Caco-2 (cell line): Measurements from ENCODE around the gene FGFR4. TPM values are rescaled to one million over a fixed set of nuclear protein-coding genes. Genes with fewer than 3 reads are reported as not detected.
"Not testable (repeated sequence)": the region's sequence is repeated elsewhere in the genome, so short reads cannot be mapped to it uniquely, and the experiment has no call there.

Experiments used
- BruUV-seq: library from RNA; stranded (reverse); fragments of 400-500 nt; replicated peaks from 2 replicates; lab custom pipeline; 2021; lab: Mats Ljungman, UMichigan
- CTCF ChIA-PET: fragments of 300-600 bp; sonication (Branson Sonifier 250); formaldehyde crosslinking; loops from one replicate; lab custom pipeline; 2022; ENCODE audit warnings: antibody characterized with exemption; lab: Charles Lee
- POLR2A ChIA-PET: fragments of 300-600 bp; sonication (Branson Sonifier 250); formaldehyde crosslinking; loops from one replicate; lab custom pipeline; 2022; ENCODE audit warnings: antibody characterized with exemption; lab: Charles Lee
- DNase-seq, 2 experiments: peaks; one replicate each; pipeline versions ENCODE4 v3.0.0 to v3.0.0-alpha.2; 2020 to 2022
- H3K27me3 ChIP-seq: replicated peaks from 2 replicates; pipeline ENCODE4 v1.6.0; 2011; ENCODE audit warnings: low read length; ENCODE audit not compliant: control insufficient read depth, insufficient read depth
- H3K36me3 ChIP-seq: 2 replicates; pipeline ENCODE4 v1.5.1; 2011; ENCODE audit warnings: low read length; ENCODE audit not compliant: control insufficient read depth, insufficient read depth
- H3K4me1 ChIP-seq: fragments of 250-450 bp; sonication (Bioruptor Pico); 2 replicates; pipeline ENCODE4 v1.5.1; 2020; ENCODE audit warnings: mild to moderate bottlenecking
- H3K4me3 ChIP-seq: 2 replicates; pipeline ENCODE4 v1.5.1; 2011; ENCODE audit warnings: low read depth, mild to moderate bottlenecking, control low read depth, low read length
- H3K9me3 ChIP-seq: fragments of 250-450 bp; sonication (Bioruptor Pico); 2 replicates; pipeline ENCODE4 v1.5.1; 2020; ENCODE audit warnings: mild to moderate bottlenecking, moderate library complexity
- H3K27ac Mint-ChIP-seq: one replicate; pipeline ENCODE4 v1.8.0; 2022; ENCODE audit warnings: mixed read lengths; ENCODE audit not compliant: unreplicated experiment
- H3K27me3 Mint-ChIP-seq: one replicate; pipeline ENCODE4 v1.8.0; 2022; ENCODE audit warnings: mixed read lengths; ENCODE audit not compliant: insufficient read depth, unreplicated experiment
- H3K36me3 Mint-ChIP-seq: one replicate; pipeline ENCODE4 v1.8.0; 2022; ENCODE audit warnings: mild to moderate bottlenecking, mixed read lengths; ENCODE audit not compliant: insufficient read depth, unreplicated experiment
- H3K4me1 Mint-ChIP-seq: one replicate; pipeline ENCODE4 v1.8.0; 2022; ENCODE audit warnings: low read depth, mixed read lengths; ENCODE audit not compliant: unreplicated experiment
- H3K4me3 Mint-ChIP-seq: one replicate; pipeline ENCODE4 v1.8.0; 2022; ENCODE audit warnings: mild to moderate bottlenecking, moderate library complexity, mixed read lengths; ENCODE audit not compliant: unreplicated experiment
- H3K9me3 Mint-ChIP-seq: one replicate; pipeline ENCODE4 v1.8.0; 2022; ENCODE audit warnings: mixed read lengths; ENCODE audit not compliant: unreplicated experiment
- CTCF ChIP-seq, 2 experiments: fragments of 200-600 bp in 1 of 2; IDR thresholded peaks; 1 replicate in 1 of 2; 2 replicates in 1 of 2; pipeline versions ENCODE4 v1.5.1 to v1.8.0; 2011 to 2022; ENCODE audit warnings: antibody characterized with exemption in 1 of 2, control low read depth in 1 of 2, inconsistent platforms in 1 of 2, low read depth in 1 of 2, low read length in 1 of 2, mild to moderate bottlenecking in 1 of 2, moderate library complexity in 1 of 2; ENCODE audit not compliant: insufficient read depth in 1 of 2, severe bottlenecking in 1 of 2, unreplicated experiment in 1 of 2
- intact Hi-C: fragments of 100-400 bp; cut with micrococcal nuclease; formaldehyde crosslinking; loops from one replicate; pipeline ENCODE4 v1.10.0; 2022; ENCODE audit not compliant: unreplicated experiment
- total RNA-seq: library from RNA; stranded (reverse); gene quantifications from 2 replicates; pipeline ENCODE4 v1.2.3, GENCODE V29; 2022

FGFR4 gene
- total RNA-seq, 1 experiment from 2014 or later: 190 TPM

- Histone ChIP-seq H3K27me3 (no peaks in the 10 kb centered on the region), H3K36me3 (no peaks in the 10 kb centered on the region), H3K4me1 (peaks cover 12% of the 10 kb centered on the region), H3K9me3 (no peaks in the 10 kb centered on the region), H3K4me3 (no peak overlapping the region)
- Mint-ChIP-seq H3K27ac (no peak overlapping the region), H3K4me3 (no peak overlapping the region), H3K9me3 (no peaks in the 10 kb centered on the region), H3K27me3 (no peaks in the 10 kb centered on the region), H3K4me1 (peaks cover 9% of the 10 kb centered on the region), H3K36me3 (peaks cover 50% of the 10 kb centered on the region)
- ChIA-PET CTCF (interaction anchor here (0.7 to 1.0 kb wide), 4 partner anchors 22 to 384 kb away, joined by 3 to 4 read pairs (median 3); partner anchors contain the start of gene FGFR4), POLR2A (no interaction called here)
- intact Hi-C loops: no loop called here
- no peak for TF ChIP-seq CTCF (IDR thresholded peaks at IDR 0.05; ENCODE audit: insufficient read depth in 1 of 2, low read depth in 1 of 2, low read length in 1 of 2, severe bottlenecking in 1 of 2, unreplicated experiment in 1 of 2)
- BruUV-seq: no TSS peak
- DNase-seq: no peak
Observed at GRCh38 chr5:177044641-177045040, 42.1 kb upstream of the FGFR4 start.

GRCh38 chr5:177045631-177046030 lies 41.1 kb upstream of the FGFR4 start:
- Mint-ChIP-seq H3K9me3 (no peaks in the 10 kb centered on the region), H3K27ac (no peak overlapping the region), H3K27me3 (no peaks in the 10 kb centered on the region), H3K4me3 (no peak overlapping the region), H3K4me1 (peaks cover 9% of the 10 kb centered on the region), H3K36me3 (peaks cover 58% of the 10 kb centered on the region)
- POLR2A ChIA-PET: no interaction called here
- no peak for DNase-seq
- CTCF ChIA-PET: no interaction called here
- intact Hi-C loops: no loop called here
- Histone ChIP-seq H3K9me3 (no peaks in the 10 kb centered on the region), H3K36me3 (no peaks in the 10 kb centered on the region; the same call in 1 of the 2 replicates), H3K27me3 (no peaks in the 10 kb centered on the region), H3K4me1 (peaks cover 12% of the 10 kb centered on the region), H3K4me3 (no peak overlapping the region)
- TF ChIP-seq CTCF (IDR thresholded peaks at IDR 0.05; ENCODE audit: insufficient read depth in 1 of 2, low read depth in 1 of 2, low read length in 1 of 2, severe bottlenecking in 1 of 2, unreplicated experiment in 1 of 2): no peak
- no TSS peak for BruUV-seq

GRCh38 chr5:177048531-177048930 lies 38.2 kb upstream of the FGFR4 start:
- BruUV-seq, CTCF ChIA-PET, DNase-seq, intact Hi-C loops, H3K9me3 Mint-ChIP-seq, H3K9me3 ChIP-seq, H3K36me3 ChIP-seq, H3K27ac Mint-ChIP-seq, POLR2A ChIA-PET, H3K27me3 Mint-ChIP-seq, H3K4me3 ChIP-seq, H3K27me3 ChIP-seq, H3K4me3 Mint-ChIP-seq, H3K4me1 Mint-ChIP-seq: not testable (repeated sequence)
- peaks cover 12% of the 10 kb centered on the region for H3K4me1 ChIP-seq
- H3K36me3 Mint-ChIP-seq: peaks cover 58% of the 10 kb centered on the region

GRCh38 chr5:177049285-177049684 lies 37.4 kb upstream of the FGFR4 start:
- H3K27me3 Mint-ChIP-seq: no peaks in the 10 kb centered on the region
- Histone ChIP-seq H3K36me3 (no peaks in the 10 kb centered on the region; the same call in 1 of the 2 replicates), H3K4me3 (no peak overlapping the region), H3K4me1 (peaks cover 9% of the 10 kb centered on the region), H3K9me3 (no peaks in the 10 kb centered on the region), H3K27me3 (no peaks in the 10 kb centered on the region)
- TF ChIP-seq CTCF (IDR thresholded peaks at IDR 0.05; ENCODE audit: insufficient read depth in 1 of 2, low read depth in 1 of 2, low read length in 1 of 2, severe bottlenecking in 1 of 2, unreplicated experiment in 1 of 2): no peak
- intact Hi-C loops: no loop called here
- peaks cover 51% of the 10 kb centered on the region for H3K36me3 Mint-ChIP-seq
- no peak for DNase-seq
- no peak overlapping the region for H3K4me3 Mint-ChIP-seq
- CTCF ChIA-PET: no interaction called here
- no peaks in the 10 kb centered on the region for H3K9me3 Mint-ChIP-seq
- no TSS peak for BruUV-seq
- H3K4me1 Mint-ChIP-seq: no peaks in the 10 kb centered on the region
- POLR2A ChIA-PET: no interaction called here
- H3K27ac Mint-ChIP-seq: no peak overlapping the region
